ENCODE data around the gene BDH2. TPM values are rescaled to one million over a fixed set of nuclear protein-coding genes. Genes with fewer than 3 reads are reported as not detected.

Gene BDH2
- total RNA-seq, 1 experiment from 2014 or later, result 10.1 TPM

GRCh38 chr4:103098341-103098740 lies 1.3 kb downstream of the BDH2 start:
- no peak overlapping the region; the same call in 1 of the 2 replicates for H2AFZ ChIP-seq
- ChIA-PET CTCF (no interaction called here), POLR2A (ENCODE audit: unreplicated experiment) (interaction anchor here (0.7 kb wide), 1 partner anchor 477 kb away, joined by 4 read pairs; no protein-coding TSS in a partner anchor)
- TF ChIP-seq EZH2 (IDR thresholded peaks at IDR 0.05; ENCODE audit: low read depth), result no peak
- no peak for TF ChIP-seq CTCF (conservative IDR thresholded peaks at IDR 0.05)
- H3K36me3 ChIP-seq (ENCODE audit: low read depth), result no peaks in the 10 kb centered on the region
- no peaks in the 10 kb centered on the region for H4K20me1 ChIP-seq (ENCODE audit: insufficient read depth)
- intact Hi-C loops (cut with micrococcal nuclease; ENCODE audit: unreplicated experiment), result loop anchor here (5.0 to 10.0 kb wide), 4 partner anchors 81 to 834 kb away; partner anchors contain the start of genes SLC39A8 and SLC9B1
- DNase-seq, result no peak
- no TSS peak for BruUV-seq (replicated peaks)
- H3K27ac ChIP-seq, result no peak overlapping the region
- H3K4me3 ChIP-seq, result no peak overlapping the region
- H3F3A ChIP-seq (ENCODE audit: insufficient read depth, low read depth), result no peaks in the 10 kb centered on the region
- H3K9me3 ChIP-seq (ENCODE audit: insufficient read depth, low read depth), result no peaks in the 10 kb centered on the region
- no peaks in the 10 kb centered on the region for H3K27me3 ChIP-seq (ENCODE audit: insufficient read depth, low read depth)
- H3K4me2 ChIP-seq, result no peak overlapping the region
- H3K9me2 ChIP-seq (ENCODE audit: insufficient read depth), result no peaks in the 10 kb centered on the region
- no peaks in the 10 kb centered on the region for H3K4me1 ChIP-seq (replicated peaks; ENCODE audit: insufficient read depth)
- H3K79me2 ChIP-seq (ENCODE audit: low read depth), result no peaks in the 10 kb centered on the region

- intact Hi-C loops (cut with micrococcal nuclease; ENCODE audit: unreplicated experiment), result loop anchor here (5.0 to 10.0 kb wide), 4 partner anchors 80 to 832 kb away; partner anchors contain the start of genes SLC39A8 and SLC9B1
- no peaks in the 10 kb centered on the region for H3F3A ChIP-seq (ENCODE audit: insufficient read depth, low read depth)
- POLR2A ChIA-PET (ENCODE audit: unreplicated experiment), result no interaction called here
- H3K9me3 ChIP-seq (ENCODE audit: insufficient read depth, low read depth), result no peaks in the 10 kb centered on the region
- H3K4me1 ChIP-seq (replicated peaks; ENCODE audit: insufficient read depth), result no peaks in the 10 kb centered on the region
- BruUV-seq (replicated peaks), result no TSS peak
- H3K79me2 ChIP-seq (ENCODE audit: low read depth), result no peaks in the 10 kb centered on the region
- TF ChIP-seq CTCF (conservative IDR thresholded peaks at IDR 0.05), result no peak
- TF ChIP-seq EZH2 (IDR thresholded peaks at IDR 0.05; ENCODE audit: low read depth), result no peak
- no peaks in the 10 kb centered on the region for H3K27me3 ChIP-seq (ENCODE audit: insufficient read depth, low read depth)
- H2AFZ ChIP-seq, result no peak overlapping the region
- DNase-seq, result no peak
- no peak overlapping the region for H3K27ac ChIP-seq
- no peaks in the 10 kb centered on the region for H3K9me2 ChIP-seq (ENCODE audit: insufficient read depth)
- H3K4me3 ChIP-seq, result no peak overlapping the region
- CTCF ChIA-PET, result no interaction called here
- H3K36me3 ChIP-seq (ENCODE audit: low read depth), result no peaks in the 10 kb centered on the region
- no peak overlapping the region for H3K4me2 ChIP-seq
- no peaks in the 10 kb centered on the region for H4K20me1 ChIP-seq (ENCODE audit: insufficient read depth)
Measured at GRCh38 chr4:103097112-103097511, 2.5 kb downstream of the BDH2 start.

DNA sequence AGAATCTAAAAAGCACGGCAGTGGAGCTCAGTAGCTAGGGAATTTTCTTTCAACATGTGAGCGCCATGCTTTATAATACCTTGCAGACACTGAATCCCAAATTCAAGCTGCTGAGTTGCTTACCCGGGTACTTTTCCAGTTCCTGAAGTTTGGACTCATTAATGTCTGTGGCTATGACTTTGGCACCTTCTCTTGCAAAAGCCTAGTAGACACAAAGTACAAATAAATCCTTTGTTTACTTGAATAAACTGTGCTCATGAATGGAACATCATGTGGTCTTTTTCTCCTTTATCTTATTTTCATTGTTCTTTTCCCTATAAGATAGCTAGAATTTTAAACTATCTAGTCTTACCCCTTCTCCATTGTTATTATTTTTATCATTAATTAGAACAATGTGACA lies 4.6 kb downstream of the BDH2 start:
- Histone ChIP-seq H3K36me3 (ENCODE audit: low read depth) (no peaks in the 10 kb centered on the region), H3K79me2 (ENCODE audit: low read depth) (no peaks in the 10 kb centered on the region), H3K27me3 (ENCODE audit: insufficient read depth, low read depth) (no peaks in the 10 kb centered on the region), H3K9me3 (ENCODE audit: insufficient read depth, low read depth) (no peaks in the 10 kb centered on the region), H3K27ac (no peak overlapping the region), H3K4me3 (no peak overlapping the region), H4K20me1 (ENCODE audit: insufficient read depth) (no peaks in the 10 kb centered on the region), H3K4me2 (no peak overlapping the region), H2AFZ (no peak overlapping the region), H3K4me1 (replicated peaks; ENCODE audit: insufficient read depth) (no peaks in the 10 kb centered on the region), H3F3A (ENCODE audit: insufficient read depth, low read depth) (no peaks in the 10 kb centered on the region), H3K9me2 (ENCODE audit: insufficient read depth) (no peaks in the 10 kb centered on the region)
- TF ChIP-seq CTCF (conservative IDR thresholded peaks at IDR 0.05), result no peak
- TF ChIP-seq EZH2 (IDR thresholded peaks at IDR 0.05; ENCODE audit: low read depth), result no peak
- ChIA-PET CTCF (no interaction called here), POLR2A (ENCODE audit: unreplicated experiment) (no interaction called here)
- intact Hi-C loops (cut with micrococcal nuclease; ENCODE audit: unreplicated experiment), result loop anchor here (5.0 to 10.0 kb wide), 4 partner anchors 78 to 830 kb away; partner anchors contain the start of genes SLC39A8 and SLC9B1
- no TSS peak for BruUV-seq (replicated peaks)
- DNase-seq, result no peak
